Esophagus (tissue), 2 donors: Measurements from ENCODE around the gene CBLC. TPM values are rescaled to one million over a fixed set of nuclear protein-coding genes. Genes with fewer than 3 reads are reported as not detected.

Experiments
- H3K27ac ChIP-seq, 2 donors: one replicate each; pipeline ENCODE4 v1.5.1; 2013; ENCODE audit warnings: low read depth in 2 of 2, mild to moderate bottlenecking in 2 of 2, inconsistent platforms in 1 of 2, low read length in 1 of 2, moderate library complexity in 1 of 2
- H3K27me3 ChIP-seq, 2 donors: one replicate each; pipeline ENCODE4 v1.6.1; 2013; ENCODE audit warnings: low read length in 2 of 2, control low read depth in 1 of 2, mild to moderate bottlenecking in 1 of 2; ENCODE audit not compliant: insufficient read depth in 2 of 2, control insufficient read depth in 1 of 2
- H3K36me3 ChIP-seq, 2 donors: one replicate each; pipeline ENCODE4 v1.6.1; 2013; ENCODE audit warnings: low read length in 1 of 2; ENCODE audit not compliant: control insufficient read depth in 2 of 2, insufficient read depth in 2 of 2
- H3K4me1 ChIP-seq, 2 donors: one replicate each; pipeline ENCODE4 v1.6.1; 2013; ENCODE audit warnings: low read length in 1 of 2; ENCODE audit not compliant: control insufficient read depth in 2 of 2, insufficient read depth in 2 of 2
- H3K4me3 ChIP-seq, 2 donors: one replicate each; pipeline ENCODE4 v1.5.1; 2013; ENCODE audit warnings: low read length in 2 of 2, mild to moderate bottlenecking in 2 of 2, low read depth in 1 of 2, moderate library complexity in 1 of 2
- H3K9me3 ChIP-seq, 2 donors: one replicate each; pipeline ENCODE4 v1.6.1; 2013; ENCODE audit warnings: mild to moderate bottlenecking in 2 of 2, low read depth in 1 of 2, low read length in 1 of 2, moderate library complexity in 1 of 2; ENCODE audit not compliant: control insufficient read depth in 2 of 2, insufficient read depth in 1 of 2
- WGBS, 2 donors: extraction: QIAGEN DNeasy Blood & Tissue Kit; methylation state at CpG; one replicate each; pipeline ENCODE4 v1.1.7; 2013; 5-methylcytosine and 5-hydroxymethylcytosine counted together
- polyA plus RNA-seq, 2 donors: library from polyadenylated mRNA; stranded (reverse); fragments of 200-250 nt; gene quantifications; one replicate each; pipeline ENCODE4 v1.2.3, GENCODE V29; 2013
- donor health status: healthy with polysubstance abuse.
- donor health status: Bipolar disorder and iron deficiency.

Gene CBLC
- polyA plus RNA-seq, 2 donors: 35.0 to 39.4 TPM

GRCh38 chr19:44745887-44746600 lies 31.6 kb upstream of the CBLC start:
- Histone ChIP-seq H3K4me3 (no peak overlapping the region), H3K36me3 (peaks cover 0 to 6% of the 10 kb centered on the region in 2 donors), H3K9me3 (no peaks in the 10 kb centered on the region), H3K27ac (peak overlapping the region; percentile 100), H3K27me3 (no peaks in the 10 kb centered on the region), H3K4me1 (peaks cover 2 to 20% of the 10 kb centered on the region in 2 donors)
- 73 to 81% methylated on average over 4 of the region's 4 CpGs for WGBS, 2 donors

- Histone ChIP-seq H3K4me3 (no peak overlapping the region), H3K4me1 (peaks cover 2 to 25% of the 10 kb centered on the region in 2 donors), H3K9me3 (no peaks in the 10 kb centered on the region), H3K27me3 (no peaks in the 10 kb centered on the region), H3K27ac (peak overlapping the region; percentile 100), H3K36me3 (peaks cover 0 to 9% of the 10 kb centered on the region in 2 donors)
- 59 to 68% methylated on average over 5 of the region's 5 CpGs for WGBS, 2 donors
Measured at GRCh38 chr19:44746616-44746945, 31.1 kb upstream of the CBLC start.

GRCh38 chr19:44746946-44747738 lies 30.5 kb upstream of the CBLC start:
- 6 to 10% methylated on average over 21 to 34 of the region's 34 CpGs for WGBS, 2 donors
- Histone ChIP-seq H3K4me3 (peak overlapping the region; percentile 44 to 87), H3K9me3 (no peaks in the 10 kb centered on the region), H3K4me1 (peaks cover 2 to 25% of the 10 kb centered on the region in 2 donors), H3K27me3 (no peaks in the 10 kb centered on the region), H3K27ac (peak overlapping the region; percentile 100), H3K36me3 (peaks cover 0 to 9% of the 10 kb centered on the region in 2 donors)

GRCh38 chr19:44747739-44748425 lies 29.8 kb upstream of the CBLC start:
- no peaks in the 10 kb centered on the region for H3K27me3 ChIP-seq
- peak overlapping the region; percentile 44 to 87 for H3K4me3 ChIP-seq
- H3K27ac ChIP-seq: peak overlapping the region; percentile 100
- H3K9me3 ChIP-seq: no peaks in the 10 kb centered on the region
- H3K4me1 ChIP-seq: peaks cover 0 to 25% of the 10 kb centered on the region in 2 donors
- peaks cover 4 to 11% of the 10 kb centered on the region in 2 donors for H3K36me3 ChIP-seq
- 0 to 1% methylated on average over 26 of the region's 26 CpGs for WGBS, 2 donors

- H3K36me3 ChIP-seq: peaks cover 4 to 11% of the 10 kb centered on the region in 2 donors
- no peaks in the 10 kb centered on the region for H3K27me3 ChIP-seq
- 1 to 2% methylated on average over 34 to 86 of the region's 88 CpGs for WGBS, 2 donors
- H3K9me3 ChIP-seq: no peaks in the 10 kb centered on the region
- H3K4me1 ChIP-seq: peaks cover 0 to 25% of the 10 kb centered on the region in 2 donors
- peak within 1 kb of the TSS; percentile 86 to 87 for H3K4me3 ChIP-seq
- peak within 1 kb of the TSS; percentile 100 for H3K27ac ChIP-seq
Measured at GRCh38 chr19:44748426-44749254, 29.1 kb upstream of the CBLC start, which contains the start of gene BCL3. TSS of gene BCL3 (plus strand) at chr19:44748708. CDS start at chr19:44748791, 83 bp downstream.

GRCh38 chr19:44749292-44749691 lies 28.4 kb upstream of the CBLC start:
- H3K27me3 ChIP-seq: no peaks in the 10 kb centered on the region
- no peaks in the 10 kb centered on the region for H3K9me3 ChIP-seq
- H3K27ac ChIP-seq: peak overlapping the region; percentile 100
- WGBS, 2 donors: 9 to 21% methylated on average over 1 of the region's 1 CpG
- H3K36me3 ChIP-seq: peaks cover 4 to 11% of the 10 kb centered on the region in 2 donors
- peak overlapping the region; percentile 86 to 87 for H3K4me3 ChIP-seq
- peaks cover 0 to 25% of the 10 kb centered on the region in 2 donors for H3K4me1 ChIP-seq

- H3K9me3 ChIP-seq: no peaks in the 10 kb centered on the region
- H3K27ac ChIP-seq: peak overlapping the region; percentile 100
- no peaks in the 10 kb centered on the region for H3K27me3 ChIP-seq
- H3K4me3 ChIP-seq: peak overlapping the region; percentile 86 to 87
- 56% methylated on average over 10 of the region's 10 CpGs for WGBS, 2 donors
- H3K36me3 ChIP-seq: peaks cover 4 to 12% of the 10 kb centered on the region in 2 donors
- peaks cover 2 to 26% of the 10 kb centered on the region in 2 donors for H3K4me1 ChIP-seq
Measured at GRCh38 chr19:44749994-44750393, 27.7 kb upstream of the CBLC start.

GRCh38 chr19:44752123-44752815 lies 25.4 kb upstream of the CBLC start:
- peak overlapping the region; percentile 42 to 45 for H3K4me3 ChIP-seq
- peaks cover 4 to 25% of the 10 kb centered on the region in 2 donors for H3K36me3 ChIP-seq
- peaks cover 4 to 24% of the 10 kb centered on the region in 2 donors for H3K4me1 ChIP-seq
- no peaks in the 10 kb centered on the region for H3K9me3 ChIP-seq
- no peaks in the 10 kb centered on the region for H3K27me3 ChIP-seq
- WGBS, 2 donors: 52 to 58% methylated on average over 8 of the region's 8 CpGs
- peak overlapping the region; percentile 95 to 98 for H3K27ac ChIP-seq
